Erythroblast (primary cell): ENCODE results near the gene GNAO1.

Source experiments
- DNase-seq, 2 experiments: peaks; one replicate each; lab custom pipeline; 2025; lab: John Stamatoyannopoulos, UW
- GATA1 ChIP-seq: IDR thresholded peaks from 2 replicates; pipeline ENCODE4 v1.6.1; 2011; ENCODE audit warnings: low read depth, mild to moderate bottlenecking, control low read depth, low read length, moderate library complexity
- POLR2A ChIP-seq: IDR thresholded peaks from 2 replicates; pipeline ENCODE4 v1.6.1; 2011; ENCODE audit warnings: mild to moderate bottlenecking, low read length

GNAO1 gene

DNA sequence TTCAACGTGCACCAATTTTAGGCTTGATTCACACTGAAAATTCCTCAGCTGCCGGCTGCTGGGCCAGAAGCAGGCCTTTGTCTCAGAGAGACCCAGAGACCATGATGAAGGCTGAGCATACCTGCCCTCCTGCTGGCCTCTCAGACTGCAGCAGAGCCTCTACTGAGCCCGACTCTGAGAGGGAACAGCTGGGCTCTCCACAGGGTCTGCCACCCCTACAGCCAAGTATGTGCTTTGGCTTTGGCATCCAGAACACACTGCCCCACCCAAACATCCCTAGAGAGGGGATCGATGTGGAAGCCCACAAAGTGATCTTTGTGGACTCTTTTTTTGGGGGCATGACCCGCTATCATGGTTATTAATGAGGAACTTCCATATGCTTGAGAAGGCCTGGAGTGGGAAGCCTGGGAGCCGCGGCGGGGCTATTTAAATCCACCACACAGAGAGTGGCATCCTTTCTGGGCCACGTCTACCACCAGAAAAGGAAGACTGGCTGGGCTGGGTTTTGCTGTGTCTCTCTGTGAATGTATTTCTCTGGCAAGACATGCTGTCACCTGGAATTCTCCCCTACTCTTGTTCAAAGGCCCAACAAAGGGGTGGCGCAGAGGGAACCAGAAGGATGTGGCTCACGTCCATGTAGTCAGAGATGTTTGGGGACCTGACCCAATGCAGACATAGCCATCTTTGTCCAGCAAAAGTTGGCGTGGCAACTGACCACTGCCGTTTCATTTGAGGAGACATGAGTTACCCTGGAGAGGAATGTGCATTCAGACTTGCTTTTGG, 69.3 kb downstream of the GNAO1 start:
- DNase-seq = no peak
- TF ChIP-seq POLR2A = no peak
- TF ChIP-seq GATA1 = no peak

DNA sequence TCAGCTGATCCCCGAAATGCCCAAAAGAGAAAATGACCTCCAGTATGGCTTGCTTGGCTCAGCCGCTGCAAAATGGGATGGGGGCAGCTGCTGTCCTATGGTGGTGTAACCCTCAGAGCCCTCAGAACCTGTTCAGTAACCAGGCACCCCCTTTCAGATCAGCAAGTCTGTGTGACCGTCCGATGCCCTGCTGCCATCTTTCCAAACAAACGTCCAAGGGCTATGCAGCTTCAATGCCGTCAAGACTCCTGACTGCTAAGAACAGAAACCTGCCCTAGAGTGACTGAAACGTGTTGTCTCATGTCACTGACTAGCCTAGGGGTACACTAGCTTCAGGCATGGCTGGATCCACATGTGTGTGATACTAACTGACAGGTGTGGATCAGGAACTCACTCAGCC, 70.4 kb downstream of the GNAO1 start:
- TF ChIP-seq GATA1 (no peak), POLR2A (no peak)

DNA sequence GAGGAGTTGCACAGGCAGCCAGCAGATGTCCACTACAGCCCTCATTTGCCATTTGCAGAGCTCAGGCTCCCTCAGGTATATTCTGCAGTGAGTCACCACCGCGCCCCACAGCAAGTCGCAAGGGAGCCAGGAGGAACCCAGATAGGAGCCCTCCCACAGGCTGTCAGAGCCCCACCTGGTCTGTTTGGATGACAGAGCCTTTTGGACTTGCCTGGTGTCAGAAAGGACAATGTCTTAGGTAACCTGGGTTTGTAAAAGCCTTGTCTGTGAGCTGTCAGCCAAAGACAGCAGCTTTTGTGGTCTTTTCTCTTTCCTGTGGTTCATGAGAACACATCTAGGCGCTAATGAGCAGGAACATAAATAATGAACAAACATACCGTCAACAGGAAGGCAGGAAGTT, 70.9 kb downstream of the GNAO1 start:
- DNase-seq = no peak
- no peak for TF ChIP-seq GATA1
- no peak for TF ChIP-seq POLR2A

More for the DNA sequence above, 70.4 kb downstream of the GNAO1 start:
- no peak for DNase-seq

DNA sequence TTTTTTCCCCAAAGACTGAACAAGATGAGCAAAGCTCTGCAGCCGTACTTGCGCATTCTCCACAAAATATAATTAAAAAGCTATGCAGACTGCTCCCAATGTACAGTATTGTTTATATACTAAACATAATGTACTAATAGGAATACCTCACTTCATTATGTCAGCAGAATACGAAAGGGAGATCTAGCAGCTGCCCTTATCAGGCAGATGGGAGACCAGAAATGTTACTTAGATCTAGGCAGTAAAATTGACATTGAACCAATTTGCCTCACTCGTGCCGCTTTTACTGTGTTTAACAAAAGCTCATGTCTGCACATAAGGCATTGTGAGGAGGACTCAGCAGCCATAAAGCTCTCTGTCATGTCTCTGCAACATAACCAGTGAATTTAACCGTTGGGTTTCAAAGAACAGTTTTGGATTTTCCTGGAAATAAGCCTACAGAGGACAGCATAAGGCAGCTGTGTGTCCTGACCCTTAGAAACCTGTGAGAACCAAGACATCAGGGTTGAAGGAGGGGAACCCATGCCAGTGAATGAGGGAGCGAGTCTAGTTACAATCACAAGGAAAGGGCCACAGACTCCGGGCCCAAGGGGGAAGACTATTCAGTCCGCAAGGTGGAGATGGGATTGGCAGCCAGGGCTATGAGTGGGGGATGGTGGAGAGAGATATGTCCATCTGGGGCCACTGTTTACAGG, 71.4 kb downstream of the GNAO1 start:
- DNase-seq = no peak
- no peak for TF ChIP-seq GATA1
- no peak for TF ChIP-seq POLR2A

DNA sequence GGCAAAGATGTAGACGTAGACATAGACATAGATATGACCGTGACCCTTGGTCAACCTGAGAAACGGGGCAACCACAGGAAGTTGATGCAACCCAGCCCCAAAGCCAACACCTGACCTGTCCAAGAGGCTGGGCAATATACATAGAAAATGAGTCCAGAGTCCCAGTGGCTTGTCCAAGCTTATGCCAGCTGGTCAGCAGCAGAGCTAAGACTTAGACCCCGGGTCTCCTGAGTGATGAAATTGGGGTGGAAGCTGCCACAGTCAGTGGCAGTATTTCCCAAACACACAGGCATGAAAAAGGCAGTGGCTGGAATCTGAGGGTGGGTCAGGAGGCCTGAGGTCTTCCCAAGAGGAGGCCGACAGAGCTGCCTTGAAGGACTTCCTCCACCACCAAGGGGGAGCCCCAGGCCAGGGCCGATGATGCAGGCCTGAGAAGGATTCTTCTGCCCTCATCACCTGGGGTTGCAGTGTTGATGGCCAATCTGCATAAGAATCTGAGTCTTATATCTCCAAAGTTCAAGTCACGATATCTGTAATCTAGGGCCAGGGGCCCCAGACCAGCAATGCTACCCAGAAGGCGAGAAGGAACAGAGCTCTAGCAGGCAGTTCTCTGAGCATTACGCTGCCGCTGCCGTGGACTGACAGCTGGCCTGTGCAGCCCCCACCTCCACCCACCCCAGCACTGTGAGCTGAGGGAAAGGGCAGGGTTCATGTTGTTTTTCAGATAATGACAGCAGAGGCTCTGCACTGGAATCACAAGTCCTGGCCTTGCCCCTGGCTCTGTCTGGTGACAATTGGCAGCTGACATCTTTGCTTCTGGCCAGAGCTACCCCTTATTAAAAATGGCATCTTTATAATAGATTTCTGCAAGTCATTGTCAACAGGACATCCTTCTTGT, 72.7 kb downstream of the GNAO1 start:
- TF ChIP-seq POLR2A (no peak), GATA1 (no peak)
- DNase-seq = no peak

DNA sequence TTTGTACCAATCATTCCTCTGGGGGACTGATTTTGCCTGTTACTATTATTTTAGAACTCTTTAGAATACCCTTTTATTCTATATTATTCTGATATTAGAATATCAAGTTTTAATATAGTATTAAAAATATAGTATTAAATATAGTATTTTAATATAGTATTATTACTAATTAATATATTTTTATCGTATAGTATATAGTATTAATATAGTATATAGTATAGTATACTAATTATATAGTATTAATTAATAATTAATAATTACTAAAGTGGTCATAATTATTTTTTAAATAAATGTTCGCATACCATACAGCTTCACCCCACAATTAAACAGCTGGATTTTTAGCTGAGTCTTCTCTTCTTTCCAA, 73.3 kb downstream of the GNAO1 start:
- DNase-seq = no peak
- TF ChIP-seq GATA1 (no peak), POLR2A (no peak)

DNA sequence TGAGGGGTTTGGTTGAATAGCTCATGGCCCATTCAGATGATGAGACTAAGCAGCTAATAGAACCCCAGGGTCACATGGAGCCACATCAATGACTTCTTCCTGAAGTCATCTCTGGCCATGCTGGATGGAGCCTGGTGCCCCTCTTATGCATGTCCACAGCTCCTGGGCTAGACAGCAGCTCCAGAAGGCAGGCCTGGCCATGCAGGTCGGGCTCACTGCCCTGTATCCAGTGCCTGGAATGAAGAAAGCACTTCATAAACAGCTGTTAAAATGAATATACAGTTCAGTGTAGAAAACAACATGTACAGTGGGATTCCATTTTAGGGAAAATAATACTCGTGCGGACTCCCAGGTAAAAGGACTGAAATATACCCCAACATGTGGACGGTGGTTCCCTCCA, 73.9 kb downstream of the GNAO1 start:
- DNase-seq = no peak
- no peak for TF ChIP-seq POLR2A
- TF ChIP-seq GATA1 = no peak

DNA sequence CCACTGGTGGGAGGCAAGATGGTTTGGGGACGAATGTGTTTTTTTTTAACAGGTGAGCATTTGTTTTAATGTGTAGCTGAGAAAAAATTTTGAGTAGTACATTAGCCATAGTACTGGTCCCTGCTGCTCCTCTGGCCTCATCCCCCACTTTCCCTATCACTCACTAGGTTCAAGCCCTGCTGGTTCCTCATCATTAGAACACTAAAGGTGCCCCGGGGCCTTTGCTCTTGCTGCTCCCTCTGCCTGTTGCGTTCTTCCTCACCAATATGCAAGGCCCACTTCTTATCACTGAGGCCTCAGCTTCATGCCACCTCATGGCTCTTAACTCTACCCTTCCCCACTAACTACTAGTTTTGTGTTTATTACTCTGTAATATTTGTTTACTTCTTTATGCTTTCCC, 74.5 kb downstream of the GNAO1 start:
- DNase-seq = no peak
- TF ChIP-seq POLR2A = no peak
- no peak for TF ChIP-seq GATA1

DNA sequence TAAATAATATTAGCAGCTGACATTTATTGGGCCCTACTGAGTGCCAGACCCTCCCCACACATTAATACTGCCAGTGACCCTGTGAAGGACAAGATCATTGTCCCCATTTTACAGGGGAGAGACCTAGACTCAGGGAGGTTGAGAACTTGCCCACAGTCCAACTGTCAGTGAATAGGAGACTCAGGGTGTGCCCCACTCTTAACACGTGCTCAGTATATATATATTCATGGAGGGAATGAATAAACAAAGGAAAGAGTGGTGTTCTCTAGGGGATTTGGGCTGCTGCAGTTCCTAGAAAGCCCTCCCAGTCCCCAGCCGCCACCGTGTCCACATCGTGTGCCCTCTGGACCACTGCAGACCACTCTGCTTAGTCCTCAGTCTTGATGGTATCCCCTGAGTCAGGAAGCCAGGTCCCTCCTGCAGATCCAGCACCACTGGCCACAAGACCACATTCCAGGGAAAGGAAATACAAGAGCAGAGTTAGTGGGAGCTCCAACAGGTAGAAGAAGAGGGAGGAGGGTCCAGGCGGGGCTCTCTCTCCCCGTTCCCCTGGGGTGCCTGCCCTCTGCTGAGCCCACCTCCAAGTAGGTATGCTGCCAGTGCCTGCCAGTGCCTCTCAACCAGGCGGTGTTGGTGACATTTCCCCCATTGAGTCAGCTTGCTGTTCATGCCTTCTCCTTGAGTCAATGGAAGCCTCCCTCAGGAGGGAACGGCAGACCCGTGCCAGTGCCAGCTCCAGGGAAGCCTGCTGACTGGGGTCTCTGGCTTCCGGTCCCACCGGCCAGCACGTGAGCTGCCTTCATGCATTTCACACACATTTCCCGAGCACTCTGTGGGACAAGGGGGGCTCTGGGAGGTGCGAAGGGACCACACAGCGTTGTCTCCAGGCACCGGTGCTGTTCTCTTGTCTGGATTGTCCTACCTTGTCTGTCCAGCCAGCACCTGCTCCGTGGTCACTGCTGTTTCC, 75.6 kb downstream of the GNAO1 start:
- TF ChIP-seq POLR2A (no peak), GATA1 (no peak)
- no peak for DNase-seq

DNA sequence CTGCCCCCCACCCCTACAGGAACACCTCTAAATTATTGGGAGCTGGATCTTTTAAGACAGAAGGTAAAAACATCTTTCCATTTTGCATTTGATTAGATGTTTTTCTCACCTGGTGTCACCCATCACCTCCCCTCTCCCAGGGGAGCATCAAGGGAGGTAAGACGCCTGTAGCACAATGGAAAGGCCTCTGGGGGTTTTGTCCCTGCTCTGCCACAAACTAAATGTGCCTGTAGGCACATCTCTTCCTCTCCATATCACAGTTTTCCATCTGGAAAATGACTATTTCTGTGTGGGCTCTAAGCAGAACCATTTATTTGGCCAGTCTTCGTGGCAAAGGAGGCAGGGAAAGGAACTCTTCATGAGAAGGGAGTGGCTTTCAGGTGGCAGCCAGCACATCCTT, 76.6 kb downstream of the GNAO1 start:
- DNase-seq = no peak

DNA sequence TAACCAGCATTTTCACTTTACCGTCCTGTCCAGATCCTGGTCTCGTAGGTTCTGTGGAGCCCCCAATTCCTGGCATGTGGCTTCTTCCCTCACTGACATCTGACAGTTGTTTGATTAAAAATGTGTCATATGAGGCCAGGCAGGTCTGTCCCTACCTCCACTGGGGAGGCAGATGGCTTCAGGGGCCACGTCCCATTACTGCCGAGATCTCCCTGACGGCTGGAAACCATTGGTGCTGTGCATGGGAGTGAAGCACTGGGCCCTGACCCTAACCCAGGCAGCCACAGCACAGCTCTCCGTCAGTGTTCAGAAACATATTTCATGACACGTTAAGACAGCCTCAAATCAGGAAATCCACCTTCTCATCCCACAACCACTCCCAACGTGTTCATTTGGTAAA, 77.5 kb downstream of the GNAO1 start:
- no peak for TF ChIP-seq GATA1
- TF ChIP-seq POLR2A = no peak
- DNase-seq = no peak

More for the DNA sequence above, 76.6 kb downstream of the GNAO1 start:
- TF ChIP-seq POLR2A (no peak), GATA1 (no peak)

DNA sequence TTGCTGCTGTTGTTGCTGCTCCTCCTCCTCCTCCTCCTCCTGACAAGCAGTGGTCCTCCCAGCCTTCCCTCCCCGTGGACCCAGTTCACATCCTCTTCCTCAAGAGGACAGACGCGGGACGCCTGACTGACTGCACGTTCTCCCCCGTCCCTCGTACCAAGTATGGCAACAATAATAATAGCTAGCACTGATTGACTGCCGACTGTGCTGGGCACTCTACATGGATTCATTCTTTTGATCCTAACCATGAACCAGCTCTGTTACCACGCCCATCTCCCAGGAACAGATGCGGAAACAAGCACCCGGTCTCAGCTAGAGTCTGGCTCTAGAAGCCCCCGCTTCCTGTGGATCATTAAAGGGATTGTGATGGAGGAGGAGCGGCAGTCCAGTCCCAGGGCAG, 78.0 kb downstream of the GNAO1 start:
- DNase-seq = no peak
- TF ChIP-seq POLR2A (no peak), GATA1 (no peak)
